KMS-11 (cell line): ENCODE measurements around the gene HMBS.

ENCODE experiments used
- H2AFZ ChIP-seq: fragments of 200-600 bp; sonication (generic); 2 replicates; pipeline ENCODE4 v1.6.1; 2016; ENCODE audit warnings: antibody characterized with exemption, mixed run types, low read depth
- H3K27ac ChIP-seq: fragments of 200-600 bp; sonication (generic); 2 replicates; pipeline ENCODE4 v1.6.1; 2016; ENCODE audit warnings: mild to moderate bottlenecking, mixed run types
- H3K27me3 ChIP-seq: fragments of 200-600 bp; sonication (generic); 2 replicates; pipeline ENCODE4 v1.6.1; 2017; ENCODE audit warnings: mild to moderate bottlenecking, low read depth, mixed run types, moderate library complexity; ENCODE audit not compliant: insufficient read depth
- H3K36me3 ChIP-seq: fragments of 200-600 bp; sonication (generic); 2 replicates; pipeline ENCODE4 v1.6.1; 2017; ENCODE audit warnings: mild to moderate bottlenecking, mixed run types; ENCODE audit not compliant: insufficient read depth
- H3K4me1 ChIP-seq: fragments of 200-600 bp; sonication (generic); 2 replicates; pipeline ENCODE4 v1.6.1; 2016; ENCODE audit warnings: mild to moderate bottlenecking, low read depth, mixed run types; ENCODE audit not compliant: poor library complexity, severe bottlenecking
- H3K4me2 ChIP-seq: fragments of 200-600 bp; sonication (generic); 2 replicates; pipeline ENCODE4 v1.7.0; 2016; ENCODE audit warnings: mild to moderate bottlenecking, mixed run types
- H3K4me3 ChIP-seq: fragments of 200-600 bp; sonication (generic); IDR thresholded peaks from 2 replicates; pipeline ENCODE4 v1.6.1; 2017; ENCODE audit warnings: low read depth, low read length, mixed read lengths; ENCODE audit not compliant: insufficient read depth
- H3K79me2 ChIP-seq: fragments of 200-600 bp; sonication (generic); 2 replicates; pipeline ENCODE4 v1.6.1; 2016; ENCODE audit warnings: low read depth, mixed run types; ENCODE audit not compliant: insufficient read depth
- H3K9ac ChIP-seq: fragments of 200-600 bp; sonication (generic); 2 replicates; pipeline ENCODE4 v1.6.1; 2016; ENCODE audit warnings: mild to moderate bottlenecking, mixed run types
- H4K20me1 ChIP-seq: fragments of 200-600 bp; sonication (generic); 2 replicates; pipeline ENCODE4 v1.6.1; 2016; ENCODE audit warnings: mild to moderate bottlenecking, mixed run types; ENCODE audit not compliant: insufficient read depth
- CTCF ChIP-seq: fragments of 200-600 bp; sonication (generic); conservative IDR thresholded peaks from 2 replicates; pipeline ENCODE4 v1.6.1; 2017; ENCODE audit warnings: low read depth, mild to moderate bottlenecking, antibody characterized with exemption, low read length, moderate library complexity, mixed read lengths

HMBS gene

DNA sequence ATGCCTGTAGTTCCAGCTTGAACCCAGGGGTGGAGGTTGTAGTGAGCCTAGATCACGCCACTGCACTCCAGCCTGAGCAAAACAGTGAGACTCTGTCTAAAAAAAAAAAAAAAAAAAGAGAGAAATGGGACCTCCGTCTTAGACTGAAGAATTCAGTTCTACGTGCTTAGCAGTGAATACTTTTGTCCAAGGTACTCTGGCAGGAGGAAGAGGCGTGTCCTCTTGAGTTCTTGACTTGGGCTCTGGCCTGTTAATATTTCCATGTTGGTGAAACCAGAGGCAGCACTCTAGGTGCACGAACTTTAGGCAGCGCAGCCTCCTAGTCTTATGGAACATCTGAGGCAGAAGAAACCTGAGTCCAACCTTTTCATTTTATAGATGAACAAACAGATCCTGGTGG is 2.4 kb downstream of the HMBS start:
- Histone ChIP-seq H3K4me3 (no peak overlapping the region), H3K4me1 (peaks cover 21% of the 10 kb centered on the region)

GRCh38 chr11:119087747-119088241 is 3.1 kb downstream of the HMBS start:
- no peak overlapping the region; the same call in 1 of the 2 replicates for H3K27ac ChIP-seq
- no peaks in the 10 kb centered on the region for H4K20me1 ChIP-seq
- no peak overlapping the region for H3K4me3 ChIP-seq
- TF ChIP-seq CTCF, result no peak
- H3K4me2 ChIP-seq, result 0 out of 2 replicates have a peak overlapping the region, but pooled peaks have one; percentile 12
- no peaks in the 10 kb centered on the region for H3K27me3 ChIP-seq
- H3K79me2 ChIP-seq, result peaks cover 10% of the 10 kb centered on the region; the same call in 1 of the 2 replicates
- no peaks in the 10 kb centered on the region for H3K36me3 ChIP-seq
- peaks cover 24% of the 10 kb centered on the region for H3K4me1 ChIP-seq
- H3K9ac ChIP-seq, result no peak overlapping the region
- no peak overlapping the region for H2AFZ ChIP-seq

More for the DNA sequence above, 2.4 kb downstream of the HMBS start:
- no peaks in the 10 kb centered on the region for H3K27me3 ChIP-seq
- H4K20me1 ChIP-seq, result no peaks in the 10 kb centered on the region
- no peak overlapping the region; the same call in 1 of the 2 replicates for H3K27ac ChIP-seq
- H3K9ac ChIP-seq, result no peak overlapping the region
- H2AFZ ChIP-seq, result no peak overlapping the region
- no peaks in the 10 kb centered on the region for H3K36me3 ChIP-seq
- 0 out of 2 replicates have a peak overlapping the region, but pooled peaks have one; percentile 12 for H3K4me2 ChIP-seq
- no peak for TF ChIP-seq CTCF
- H3K79me2 ChIP-seq, result peaks cover 9% of the 10 kb centered on the region; the same call in 1 of the 2 replicates

- no peak overlapping the region for H3K9ac ChIP-seq
- H2AFZ ChIP-seq, result no peak overlapping the region
- no peak overlapping the region for H3K4me2 ChIP-seq
- peaks cover 30% of the 10 kb centered on the region for H3K4me1 ChIP-seq
- no peaks in the 10 kb centered on the region for H3K36me3 ChIP-seq
- H3K27me3 ChIP-seq, result no peaks in the 10 kb centered on the region
- H4K20me1 ChIP-seq, result peaks cover 2% of the 10 kb centered on the region
- no peak overlapping the region for H3K27ac ChIP-seq
- H3K79me2 ChIP-seq, result peaks cover 16% of the 10 kb centered on the region
- TF ChIP-seq CTCF, result no peak
- H3K4me3 ChIP-seq, result no peak overlapping the region
These were observed 3.7 kb downstream of the HMBS start for GRCh38 chr11:119088406-119088805.

DNA sequence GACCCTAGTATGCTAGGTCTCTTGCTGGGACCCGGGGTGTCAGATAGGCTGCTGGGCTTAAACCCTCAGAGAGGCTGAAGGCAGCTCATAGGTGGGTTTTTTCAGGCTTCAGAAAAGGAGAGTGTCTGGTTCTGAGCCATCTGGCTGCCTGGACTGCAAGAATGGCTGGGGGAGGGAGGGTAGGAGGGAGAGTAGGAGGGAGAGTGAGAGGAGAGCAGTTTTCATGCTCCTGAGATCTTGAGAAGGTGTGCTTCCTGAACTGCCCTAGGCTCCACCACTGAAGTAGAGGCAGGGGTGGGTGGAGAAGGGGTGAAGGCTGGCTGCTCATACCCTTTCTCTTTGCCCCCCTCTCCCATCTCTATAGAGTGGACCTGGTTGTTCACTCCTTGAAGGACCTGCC is 4.6 kb downstream of the HMBS start:
- Histone ChIP-seq H3K4me3 (no peak overlapping the region), H3K27ac (no peak overlapping the region), H3K9ac (no peak overlapping the region), H3K27me3 (no peaks in the 10 kb centered on the region), H3K36me3 (0 out of 2 replicates have a peak, but pooled peaks cover 3% of the 10 kb centered on the region), H3K79me2 (peaks cover 25% of the 10 kb centered on the region), H3K4me2 (no peak overlapping the region), H4K20me1 (peaks cover 9% of the 10 kb centered on the region), H3K4me1 (peaks cover 29% of the 10 kb centered on the region), H2AFZ (no peak overlapping the region)
- no peak for TF ChIP-seq CTCF
